Ishikawa (cell line): Measurements from ENCODE around the gene CARS1.
A peak's percentile ranks its signal among the peaks of the same experiment; 100 is the strongest.

Experiments used
- CEBPB ChIP-seq: IDR thresholded peaks from 2 replicates; pipeline ENCODE4 v1.6.1; 2012
- CREB1 ChIP-seq: IDR thresholded peaks from 2 replicates; pipeline ENCODE4 v1.6.1; 2012; ENCODE audit warnings: low read depth
- EGR1 ChIP-seq: IDR thresholded peaks from 2 replicates; pipeline ENCODE4 v1.6.1; 2012
- EP300 ChIP-seq: IDR thresholded peaks from 2 replicates; pipeline ENCODE4 v1.6.1; 2012; ENCODE audit warnings: borderline replicate concordance
- FOXM1 ChIP-seq: IDR thresholded peaks from 2 replicates; pipeline ENCODE4 v1.6.1; 2012; ENCODE audit warnings: low read depth, borderline replicate concordance
- MAX ChIP-seq: IDR thresholded peaks from 2 replicates; pipeline ENCODE4 v1.6.1; 2012
- NFIC ChIP-seq: IDR thresholded peaks from 2 replicates; pipeline ENCODE4 v1.6.1; 2012
- RAD21 ChIP-seq: IDR thresholded peaks from 2 replicates; pipeline ENCODE4 v1.6.1; 2012; ENCODE audit warnings: low read depth
- TAF1 ChIP-seq: IDR thresholded peaks from 2 replicates; pipeline ENCODE4 v1.6.1; 2012; ENCODE audit warnings: low read depth, mild to moderate bottlenecking
- TCF12 ChIP-seq: IDR thresholded peaks from 2 replicates; pipeline ENCODE4 v1.6.1; 2012; ENCODE audit warnings: low read depth
- TEAD4 ChIP-seq: IDR thresholded peaks from 2 replicates; pipeline ENCODE4 v1.6.1; 2012
- YY1 ChIP-seq: IDR thresholded peaks from 2 replicates; pipeline ENCODE4 v1.6.1; 2012; ENCODE audit warnings: low read depth
- ZBTB7A ChIP-seq: IDR thresholded peaks from 2 replicates; pipeline ENCODE4 v1.6.1; 2012; ENCODE audit warnings: low read depth
- TF ChIP-seq, protein P1 (sequence below): IDR thresholded peaks from 2 replicates; pipeline ENCODE4 v1.6.1; 2012; ENCODE audit warnings: low read depth, mild to moderate bottlenecking
- TF ChIP-seq, protein P2 (sequence below): IDR thresholded peaks from 2 replicates; pipeline ENCODE4 v1.6.1; 2012

The CARS1 gene

DNA sequence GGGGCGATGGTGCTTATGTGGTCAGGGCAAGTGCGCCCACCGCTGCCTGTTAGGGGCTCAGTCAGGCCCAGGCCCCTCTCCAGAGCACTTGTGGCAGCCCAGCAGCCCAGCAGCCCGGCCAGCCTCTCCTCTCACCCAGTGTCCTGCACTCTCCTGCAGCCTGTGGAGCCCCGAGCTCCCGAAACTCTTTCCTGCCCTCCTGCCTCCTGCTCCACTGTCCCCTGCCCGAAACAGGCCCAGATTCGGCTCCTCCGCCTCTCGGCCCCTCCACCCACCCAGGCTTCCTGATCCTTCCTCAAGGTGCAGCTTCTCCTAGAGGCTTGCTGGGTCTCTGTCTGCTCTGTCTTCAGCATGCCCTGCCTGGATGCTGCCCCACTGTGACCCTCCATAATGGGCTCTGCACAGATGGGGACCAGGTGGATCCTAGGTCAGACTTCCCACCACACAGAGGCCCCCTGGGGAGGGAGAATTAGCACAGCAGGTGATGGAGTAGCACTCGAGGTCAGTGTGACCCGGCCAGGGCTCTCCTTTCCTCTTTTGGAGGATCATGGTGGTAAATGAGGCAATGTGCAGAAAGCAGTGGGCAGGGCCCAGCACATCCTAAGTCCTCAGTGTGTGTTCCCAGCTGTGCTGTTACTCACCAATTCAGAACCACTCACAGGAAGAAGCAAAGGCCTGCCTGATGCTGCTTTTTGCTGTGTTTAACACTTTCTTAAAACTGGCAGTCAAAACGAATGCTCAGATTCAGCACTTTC is 46.5 kb downstream of the CARS1 start:
- peak; percentile 72; the same call in 1 of the 2 replicates for TF ChIP-seq FOXM1
- TF ChIP-seq RAD21 = no peak
- peak; percentile 49 for TF ChIP-seq TEAD4
- peak; percentile 94 for TF ChIP-seq EP300
- TF ChIP-seq, protein P1, sequence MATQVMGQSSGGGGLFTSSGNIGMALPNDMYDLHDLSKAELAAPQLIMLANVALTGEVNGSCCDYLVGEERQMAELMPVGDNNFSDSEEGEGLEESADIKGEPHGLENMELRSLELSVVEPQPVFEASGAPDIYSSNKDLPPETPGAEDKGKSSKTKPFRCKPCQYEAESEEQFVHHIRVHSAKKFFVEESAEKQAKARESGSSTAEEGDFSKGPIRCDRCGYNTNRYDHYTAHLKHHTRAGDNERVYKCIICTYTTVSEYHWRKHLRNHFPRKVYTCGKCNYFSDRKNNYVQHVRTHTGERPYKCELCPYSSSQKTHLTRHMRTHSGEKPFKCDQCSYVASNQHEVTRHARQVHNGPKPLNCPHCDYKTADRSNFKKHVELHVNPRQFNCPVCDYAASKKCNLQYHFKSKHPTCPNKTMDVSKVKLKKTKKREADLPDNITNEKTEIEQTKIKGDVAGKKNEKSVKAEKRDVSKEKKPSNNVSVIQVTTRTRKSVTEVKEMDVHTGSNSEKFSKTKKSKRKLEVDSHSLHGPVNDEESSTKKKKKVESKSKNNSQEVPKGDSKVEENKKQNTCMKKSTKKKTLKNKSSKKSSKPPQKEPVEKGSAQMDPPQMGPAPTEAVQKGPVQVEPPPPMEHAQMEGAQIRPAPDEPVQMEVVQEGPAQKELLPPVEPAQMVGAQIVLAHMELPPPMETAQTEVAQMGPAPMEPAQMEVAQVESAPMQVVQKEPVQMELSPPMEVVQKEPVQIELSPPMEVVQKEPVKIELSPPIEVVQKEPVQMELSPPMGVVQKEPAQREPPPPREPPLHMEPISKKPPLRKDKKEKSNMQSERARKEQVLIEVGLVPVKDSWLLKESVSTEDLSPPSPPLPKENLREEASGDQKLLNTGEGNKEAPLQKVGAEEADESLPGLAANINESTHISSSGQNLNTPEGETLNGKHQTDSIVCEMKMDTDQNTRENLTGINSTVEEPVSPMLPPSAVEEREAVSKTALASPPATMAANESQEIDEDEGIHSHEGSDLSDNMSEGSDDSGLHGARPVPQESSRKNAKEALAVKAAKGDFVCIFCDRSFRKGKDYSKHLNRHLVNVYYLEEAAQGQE = no peak
- TF ChIP-seq MAX = peak; percentile 34; the same call in 1 of the 2 replicates
- peak; percentile 95 for TF ChIP-seq TCF12
- TF ChIP-seq CREB1 = no peak
- peak; percentile 45; the same call in 1 of the 2 replicates for TF ChIP-seq CEBPB
- peak; percentile 67 for TF ChIP-seq NFIC
- no peak for TF ChIP-seq YY1

DNA sequence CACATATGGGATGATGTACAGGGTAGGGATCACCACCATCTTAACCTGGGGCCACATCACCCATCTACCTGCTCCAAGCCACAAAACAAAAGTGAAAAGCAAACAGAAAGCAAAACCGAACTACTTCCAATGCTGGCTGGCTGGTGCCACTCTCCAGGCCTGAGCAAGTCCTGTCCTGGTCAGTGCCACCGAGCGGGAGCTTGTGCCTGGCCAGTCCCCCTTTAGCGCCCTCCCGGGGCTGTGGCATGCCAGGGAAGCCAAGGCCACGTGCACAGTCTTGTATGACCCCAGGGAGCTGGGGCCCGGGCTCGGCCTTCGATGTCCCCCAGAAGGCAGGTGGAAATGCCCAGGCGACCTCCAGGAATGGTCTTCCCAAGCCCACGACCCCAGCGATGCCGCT is 47.2 kb downstream of the CARS1 start:
- TF ChIP-seq CEBPB (no peak), RAD21 (no peak), TCF12 (no peak), TAF1 (no peak), FOXM1 (no peak), EP300 (no peak)
- TF ChIP-seq, protein P2, sequence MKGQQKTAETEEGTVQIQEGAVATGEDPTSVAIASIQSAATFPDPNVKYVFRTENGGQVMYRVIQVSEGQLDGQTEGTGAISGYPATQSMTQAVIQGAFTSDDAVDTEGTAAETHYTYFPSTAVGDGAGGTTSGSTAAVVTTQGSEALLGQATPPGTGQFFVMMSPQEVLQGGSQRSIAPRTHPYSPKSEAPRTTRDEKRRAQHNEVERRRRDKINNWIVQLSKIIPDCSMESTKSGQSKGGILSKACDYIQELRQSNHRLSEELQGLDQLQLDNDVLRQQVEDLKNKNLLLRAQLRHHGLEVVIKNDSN = no peak

GRCh38 chr11:3009481-3009880 is 47.7 kb downstream of the CARS1 start:
- TF ChIP-seq EGR1 (no peak), CREB1 (no peak), FOXM1 (no peak), TAF1 (no peak)
- TF ChIP-seq, protein P1 = no peak

DNA sequence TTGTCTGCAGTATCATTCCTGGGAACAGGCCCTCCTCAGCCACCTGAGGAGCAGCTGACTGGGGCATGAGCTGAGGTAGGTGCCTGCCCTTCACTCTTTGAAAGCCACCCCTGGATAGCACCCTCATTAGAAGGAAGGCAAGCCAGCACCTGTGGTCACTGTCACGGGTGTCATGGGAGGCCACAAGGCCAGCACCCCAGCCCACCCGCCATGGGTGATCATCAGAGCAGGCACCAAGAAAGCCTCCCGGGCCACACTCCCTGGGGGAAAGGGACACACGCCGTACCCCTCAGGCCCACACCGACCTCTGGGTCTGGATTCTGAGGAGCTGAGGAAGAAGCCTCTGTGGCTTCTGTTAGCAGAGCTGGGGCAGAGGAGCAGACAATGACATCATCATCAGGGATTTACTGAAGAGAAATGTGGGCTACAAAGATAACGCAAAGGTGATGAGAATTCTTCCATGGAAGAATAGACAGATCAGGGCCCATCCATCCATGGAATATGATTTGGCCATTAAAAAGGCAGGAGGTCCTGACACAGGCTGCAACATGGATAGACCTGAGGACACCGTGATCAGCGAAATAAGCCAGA is 48.4 kb downstream of the CARS1 start:
- no peak for TF ChIP-seq EGR1
- TF ChIP-seq, protein P1 = no peak
- no peak for TF ChIP-seq TAF1
- no peak for TF ChIP-seq EP300
- TF ChIP-seq, protein P2 = no peak
- TF ChIP-seq MAX = no peak
- no peak for TF ChIP-seq CEBPB
- no peak for TF ChIP-seq TEAD4
- no peak for TF ChIP-seq NFIC
- no peak for TF ChIP-seq YY1
- no peak for TF ChIP-seq CREB1
- no peak for TF ChIP-seq FOXM1
- TF ChIP-seq ZBTB7A = no peak
- no peak for TF ChIP-seq RAD21
- no peak for TF ChIP-seq TCF12
